ENCODE measurements around the gene RASGEF1B. TPM values are rescaled to one million over a fixed set of nuclear protein-coding genes. Genes with fewer than 3 reads are reported as not detected.

RASGEF1B gene
- total and polyA plus RNA-seq, 4 donors: 8.9 to 57.4 (median 32.1) TPM

- Histone ChIP-seq H3K4me3 (ENCODE audit: low read depth in 1 of 3, low read length in 3 of 3) (no peak overlapping the region), H3K36me3 (ENCODE audit: control insufficient read depth in 4 of 4, insufficient read depth in 3 of 4, low read depth in 1 of 4, low read length in 3 of 4) (no peaks in the 10 kb centered on the region), H3K9ac (ENCODE audit: low read depth in 1 of 2, low read length in 2 of 2) (no peak overlapping the region), H3K27ac (ENCODE audit: low read depth in 1 of 2, low read length in 2 of 2) (no peak overlapping the region), H3K27me3 (ENCODE audit: control insufficient read depth in 4 of 4, insufficient read depth in 4 of 4, low read length in 3 of 4) (no peaks in the 10 kb centered on the region), H3K4me1 (ENCODE audit: control insufficient read depth in 4 of 4, insufficient read depth in 4 of 4, low read length in 3 of 4) (no peaks in the 10 kb centered on the region), H3K9me3 (ENCODE audit: control insufficient read depth in 4 of 4, low read length in 3 of 4) (no peaks in the 10 kb centered on the region)
- no peak for TF ChIP-seq HNF4A (conservative IDR thresholded peaks at IDR 0.05)
- no peak for TF ChIP-seq YY1 (IDR thresholded peaks at IDR 0.05)
- TF ChIP-seq JUND (IDR thresholded peaks at IDR 0.05): no peak
- TF ChIP-seq NR2F2 (IDR thresholded peaks at IDR 0.05): no peak
- no peak for TF ChIP-seq ATF3 (IDR thresholded peaks at IDR 0.05)
- no peak for TF ChIP-seq ZBTB33 (IDR thresholded peaks at IDR 0.05)
- no peak for TF ChIP-seq FOXA2 (IDR thresholded peaks at IDR 0.05)
- TF ChIP-seq CTCF (IDR thresholded peaks at IDR 0.05; ENCODE audit: low read depth, low read length, missing input control): no peak
- TF ChIP-seq TAF1 (conservative IDR thresholded peaks at IDR 0.05): no peak
- TF ChIP-seq RXRA (IDR thresholded peaks at IDR 0.05): no peak
- DNase-seq (ENCODE audit: low spot score): no peak
- WGBS: 88% methylated on average over 2 of the region's 2 CpGs
Observed at GRCh38 chr4:81376720-81377119, 95.0 kb downstream of the RASGEF1B start.

Measured in liver (tissue), 9 donors.